Adipocyte (in vitro differentiated cells): ENCODE measurements around the gene ANKAR.
A peak's percentile ranks its signal among the peaks of the same experiment; 100 is the strongest.

Experiments used
- DNase-seq: peaks from one replicate; pipeline ENCODE4 v3.0.0-alpha.2; 2015; ENCODE audit warnings: low read depth
- H3K27me3 ChIP-seq: replicated peaks from 2 replicates; pipeline ENCODE4 v1.7.0; 2013; ENCODE audit warnings: mild to moderate bottlenecking, low read length, moderate library complexity; ENCODE audit not compliant: control insufficient read depth, insufficient read depth
- H3K36me3 ChIP-seq: 2 replicates; pipeline ENCODE4 v1.7.0; 2013; ENCODE audit warnings: low read length, mild to moderate bottlenecking, moderate library complexity; ENCODE audit not compliant: control insufficient read depth, insufficient read depth, severe bottlenecking
- H3K4me1 ChIP-seq: 2 replicates; pipeline ENCODE4 v1.7.0; 2013; ENCODE audit warnings: mild to moderate bottlenecking, low read length, moderate library complexity; ENCODE audit not compliant: control insufficient read depth, insufficient read depth
- H3K4me3 ChIP-seq: 2 replicates; pipeline ENCODE4 v1.7.0; 2013; ENCODE audit warnings: mild to moderate bottlenecking, low read length, moderate library complexity
- H3K9ac ChIP-seq: 2 replicates; pipeline ENCODE4 v1.7.0; 2013; ENCODE audit warnings: mild to moderate bottlenecking, low read length, moderate library complexity
- H3K9me3 ChIP-seq: 2 replicates; pipeline ENCODE4 v1.7.0; 2013; ENCODE audit warnings: mild to moderate bottlenecking, low read length, moderate library complexity; ENCODE audit not compliant: control insufficient read depth

ANKAR gene

GRCh38 chr2:189674374-189675112 lies at the start of gene ANKAR:
Gene ANKAR (plus strand): TSS chr2:189674670. CDS start chr2:189676491, 1,821 bp downstream.
- DNase-seq, result peak; percentile 95
- Histone ChIP-seq H3K36me3 (peaks cover 20% of the 10 kb centered on the region), H3K27me3 (no peaks in the 10 kb centered on the region), H3K4me3 (peak within 1 kb of the TSS; percentile 99), H3K9me3 (peaks cover 5% of the 10 kb centered on the region), H3K4me1 (peaks cover 21% of the 10 kb centered on the region), H3K9ac (peak within 1 kb of the TSS; percentile 100)

- no peaks in the 10 kb centered on the region for H3K27me3 ChIP-seq
- H3K9me3 ChIP-seq, result no peaks in the 10 kb centered on the region
- no peaks in the 10 kb centered on the region for H3K36me3 ChIP-seq
- no peaks in the 10 kb centered on the region for H3K4me1 ChIP-seq
- H3K4me3 ChIP-seq, result no peak overlapping the region
- DNase-seq, result no peak
- no peak overlapping the region for H3K9ac ChIP-seq
Measured at GRCh38 chr2:189625636-189626035, 48.8 kb upstream of the ANKAR start.

GRCh38 chr2:189627789-189628188 lies 46.7 kb upstream of the ANKAR start:
- Histone ChIP-seq H3K4me1 (no peaks in the 10 kb centered on the region), H3K4me3 (no peak overlapping the region), H3K9ac (no peak overlapping the region), H3K9me3 (no peaks in the 10 kb centered on the region), H3K27me3 (no peaks in the 10 kb centered on the region), H3K36me3 (no peaks in the 10 kb centered on the region)
- DNase-seq, result no peak

- no peak for DNase-seq
- Histone ChIP-seq H3K9ac (peak overlapping the region; percentile 33), H3K4me3 (no peak overlapping the region), H3K9me3 (no peaks in the 10 kb centered on the region), H3K27me3 (no peaks in the 10 kb centered on the region), H3K36me3 (no peaks in the 10 kb centered on the region), H3K4me1 (peaks cover 5% of the 10 kb centered on the region)
Measured at GRCh38 chr2:189628817-189629530, 45.5 kb upstream of the ANKAR start.

GRCh38 chr2:189629531-189630453 lies 44.7 kb upstream of the ANKAR start:
- DNase-seq, result peak; percentile 72
- peaks cover 12% of the 10 kb centered on the region for H3K4me1 ChIP-seq
- H3K9me3 ChIP-seq, result no peaks in the 10 kb centered on the region
- peak overlapping the region; percentile 33 for H3K9ac ChIP-seq
- no peak overlapping the region for H3K4me3 ChIP-seq
- no peaks in the 10 kb centered on the region for H3K27me3 ChIP-seq
- no peaks in the 10 kb centered on the region for H3K36me3 ChIP-seq

GRCh38 chr2:189631849-189632248 lies 42.6 kb upstream of the ANKAR start:
- Histone ChIP-seq H3K4me3 (no peak overlapping the region), H3K36me3 (no peaks in the 10 kb centered on the region), H3K9ac (no peak overlapping the region), H3K4me1 (peaks cover 14% of the 10 kb centered on the region), H3K9me3 (no peaks in the 10 kb centered on the region), H3K27me3 (no peaks in the 10 kb centered on the region)
- no peak for DNase-seq

GRCh38 chr2:189633392-189633811 lies 41.1 kb upstream of the ANKAR start:
- no peak overlapping the region for H3K4me3 ChIP-seq
- no peaks in the 10 kb centered on the region for H3K9me3 ChIP-seq
- no peak overlapping the region for H3K9ac ChIP-seq
- H3K4me1 ChIP-seq, result peaks cover 14% of the 10 kb centered on the region
- H3K27me3 ChIP-seq, result no peaks in the 10 kb centered on the region
- DNase-seq, result peak; percentile 35
- no peaks in the 10 kb centered on the region for H3K36me3 ChIP-seq

GRCh38 chr2:189635353-189635752 lies 39.1 kb upstream of the ANKAR start:
- no peak overlapping the region for H3K4me3 ChIP-seq
- no peak overlapping the region for H3K9ac ChIP-seq
- no peaks in the 10 kb centered on the region for H3K9me3 ChIP-seq
- H3K4me1 ChIP-seq, result peaks cover 14% of the 10 kb centered on the region
- no peaks in the 10 kb centered on the region for H3K27me3 ChIP-seq
- no peaks in the 10 kb centered on the region for H3K36me3 ChIP-seq
- no peak for DNase-seq

GRCh38 chr2:189638301-189639006 lies 36.0 kb upstream of the ANKAR start:
- Histone ChIP-seq H3K27me3 (no peaks in the 10 kb centered on the region), H3K4me3 (no peak overlapping the region), H3K9me3 (no peaks in the 10 kb centered on the region), H3K4me1 (peaks cover 13% of the 10 kb centered on the region), H3K36me3 (no peaks in the 10 kb centered on the region), H3K9ac (no peak overlapping the region)
- no peak for DNase-seq

GRCh38 chr2:189639007-189639609 lies 35.4 kb upstream of the ANKAR start:
- Histone ChIP-seq H3K9ac (no peak overlapping the region), H3K4me3 (no peak overlapping the region), H3K9me3 (no peaks in the 10 kb centered on the region), H3K27me3 (no peaks in the 10 kb centered on the region), H3K36me3 (no peaks in the 10 kb centered on the region), H3K4me1 (peaks cover 9% of the 10 kb centered on the region)
- no peak for DNase-seq
